Calu3 (cell line): ENCODE data around the gene TSPAN31. TPM values are rescaled to one million over a fixed set of nuclear protein-coding genes. Genes with fewer than 3 reads are reported as not detected.
A peak's percentile ranks its signal among the peaks of the same experiment; 100 is the strongest.

Experiments
- BruUV-seq: library from RNA; stranded (reverse); fragments of 400-500 nt; replicated peaks from 2 replicates; lab custom pipeline; 2021; lab: Mats Ljungman, UMichigan
- CTCF ChIA-PET: fragments of 300-600 bp; sonication (Branson Sonifier 250); formaldehyde crosslinking; loops from one replicate; lab custom pipeline; 2022; ENCODE audit warnings: antibody characterized with exemption; lab: Charles Lee
- DNase-seq: peaks from one replicate; pipeline ENCODE4 v3.0.0; 2022
- H3K27ac Mint-ChIP-seq: one replicate; pipeline ENCODE4 v1.8.0; 2022; ENCODE audit warnings: mixed read lengths; ENCODE audit not compliant: unreplicated experiment
- H3K27me3 Mint-ChIP-seq: one replicate; pipeline ENCODE4 v1.8.0; 2022; ENCODE audit warnings: mixed read lengths; ENCODE audit not compliant: unreplicated experiment
- H3K36me3 Mint-ChIP-seq: one replicate; pipeline ENCODE4 v1.8.0; 2022; ENCODE audit warnings: mild to moderate bottlenecking, moderate library complexity, mixed read lengths; ENCODE audit not compliant: insufficient read depth, unreplicated experiment
- H3K4me1 Mint-ChIP-seq: one replicate; pipeline ENCODE4 v1.8.0; 2022; ENCODE audit warnings: mild to moderate bottlenecking, low read depth, mixed read lengths; ENCODE audit not compliant: unreplicated experiment
- H3K4me3 Mint-ChIP-seq: one replicate; pipeline ENCODE4 v1.8.0; 2022; ENCODE audit warnings: mild to moderate bottlenecking, low read depth, moderate library complexity, mixed read lengths; ENCODE audit not compliant: unreplicated experiment
- H3K9me3 Mint-ChIP-seq: one replicate; pipeline ENCODE4 v1.8.0; 2022; ENCODE audit warnings: low read depth, mixed read lengths; ENCODE audit not compliant: unreplicated experiment
- CTCF ChIP-seq: fragments of 200-600 bp; IDR thresholded peaks from one replicate; pipeline ENCODE4 v1.8.0; 2022; ENCODE audit warnings: antibody characterized with exemption; ENCODE audit not compliant: unreplicated experiment
- intact Hi-C: fragments of 100-400 bp; cut with micrococcal nuclease; formaldehyde crosslinking; loops from one replicate; pipeline ENCODE4 v1.10.0; 2022; ENCODE audit not compliant: unreplicated experiment
- total RNA-seq: library from RNA; stranded (reverse); gene quantifications from 2 replicates; pipeline ENCODE4 v1.2.3, GENCODE V29; 2022

TSPAN31 gene
- total RNA-seq, 1 experiment from 2014 or later: 40.2 TPM

DNA sequence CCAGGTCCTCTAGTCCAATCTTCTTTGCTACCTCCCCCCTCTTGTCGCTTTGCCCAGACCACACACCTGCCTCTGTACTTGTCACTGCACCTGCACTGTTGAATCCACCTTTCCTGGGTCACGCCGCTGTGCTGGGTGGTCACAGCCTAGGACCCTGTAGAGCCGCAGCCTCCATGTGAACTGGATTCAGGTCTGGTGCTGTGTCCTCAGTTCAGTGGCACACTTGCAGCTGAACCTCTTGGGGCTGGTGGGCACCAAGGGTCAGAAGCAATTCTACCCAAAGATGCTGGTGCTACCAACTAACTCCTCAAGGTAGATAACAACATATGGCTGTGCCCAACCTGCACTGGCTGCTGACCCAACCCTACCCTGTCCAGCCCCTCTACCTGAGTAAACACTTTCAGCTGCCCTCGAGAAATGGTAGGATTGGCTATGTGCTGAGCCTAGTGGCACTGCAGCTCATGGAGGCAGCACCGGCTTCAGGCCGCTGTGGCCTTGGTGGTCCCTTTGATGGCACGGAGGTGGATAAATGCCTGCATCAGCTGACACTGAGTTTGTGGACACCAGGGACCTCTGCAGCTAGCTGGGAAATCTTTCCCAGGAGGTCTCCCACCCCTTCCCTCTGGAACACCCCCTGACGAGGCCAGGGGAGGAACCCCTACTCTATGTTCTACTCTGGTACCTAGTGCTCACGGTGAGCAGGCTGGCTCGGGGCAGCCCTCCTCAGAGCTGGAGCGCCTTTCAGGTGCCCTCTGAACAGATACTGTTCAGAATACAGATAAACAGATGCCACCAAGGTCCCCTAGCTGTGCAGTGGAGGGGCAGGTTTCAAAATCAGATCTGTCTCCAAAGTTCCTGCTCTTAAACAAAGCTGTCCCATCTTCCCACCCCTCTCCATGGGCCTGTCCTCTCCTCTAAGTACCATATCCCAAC lies 20.6 kb upstream of the TSPAN31 start:
- Mint-ChIP-seq H3K4me3 (no peak overlapping the region), H3K27me3 (peaks cover 46% of the 10 kb centered on the region), H3K4me1 (peaks cover 11% of the 10 kb centered on the region), H3K27ac (no peak overlapping the region), H3K36me3 (peaks cover 43% of the 10 kb centered on the region), H3K9me3 (no peaks in the 10 kb centered on the region)
- no TSS peak for BruUV-seq
- DNase-seq: no peak
- TF ChIP-seq CTCF: no peak
- CTCF ChIA-PET: no interaction called here
- intact Hi-C loops: no loop called here

GRCh38 chr12:57724936-57725740 lies 19.7 kb upstream of the TSPAN31 start:
- no TSS peak for BruUV-seq
- peaks cover 11% of the 10 kb centered on the region for H3K4me1 Mint-ChIP-seq
- intact Hi-C loops: no loop called here
- CTCF ChIA-PET: interaction anchor here (0.6 to 1.5 kb wide), 5 partner anchors 10 to 382 kb away, joined by 3 to 18 read pairs (median 4); partner anchors contain the start of gene TSPAN31
- TF ChIP-seq CTCF: no peak
- H3K36me3 Mint-ChIP-seq: peaks cover 35% of the 10 kb centered on the region
- H3K4me3 Mint-ChIP-seq: no peak overlapping the region
- no peaks in the 10 kb centered on the region for H3K9me3 Mint-ChIP-seq
- H3K27me3 Mint-ChIP-seq: peaks cover 55% of the 10 kb centered on the region
- no peak for DNase-seq
- H3K27ac Mint-ChIP-seq: no peak overlapping the region

GRCh38 chr12:57725851-57726150 lies 19.0 kb upstream of the TSPAN31 start:
- DNase-seq: no peak
- peak overlapping the region; percentile 66 for H3K27ac Mint-ChIP-seq
- H3K27me3 Mint-ChIP-seq: peaks cover 61% of the 10 kb centered on the region
- no TSS peak for BruUV-seq
- no peaks in the 10 kb centered on the region for H3K9me3 Mint-ChIP-seq
- peaks cover 11% of the 10 kb centered on the region for H3K4me1 Mint-ChIP-seq
- H3K4me3 Mint-ChIP-seq: peak overlapping the region; percentile 80
- intact Hi-C loops: no loop called here
- CTCF ChIA-PET: interaction anchor here (0.6 to 1.5 kb wide), 7 partner anchors 10 to 383 kb away, joined by 3 to 18 read pairs (median 3); partner anchors contain the start of gene TSPAN31
- TF ChIP-seq CTCF: no peak
- peaks cover 29% of the 10 kb centered on the region for H3K36me3 Mint-ChIP-seq

DNA sequence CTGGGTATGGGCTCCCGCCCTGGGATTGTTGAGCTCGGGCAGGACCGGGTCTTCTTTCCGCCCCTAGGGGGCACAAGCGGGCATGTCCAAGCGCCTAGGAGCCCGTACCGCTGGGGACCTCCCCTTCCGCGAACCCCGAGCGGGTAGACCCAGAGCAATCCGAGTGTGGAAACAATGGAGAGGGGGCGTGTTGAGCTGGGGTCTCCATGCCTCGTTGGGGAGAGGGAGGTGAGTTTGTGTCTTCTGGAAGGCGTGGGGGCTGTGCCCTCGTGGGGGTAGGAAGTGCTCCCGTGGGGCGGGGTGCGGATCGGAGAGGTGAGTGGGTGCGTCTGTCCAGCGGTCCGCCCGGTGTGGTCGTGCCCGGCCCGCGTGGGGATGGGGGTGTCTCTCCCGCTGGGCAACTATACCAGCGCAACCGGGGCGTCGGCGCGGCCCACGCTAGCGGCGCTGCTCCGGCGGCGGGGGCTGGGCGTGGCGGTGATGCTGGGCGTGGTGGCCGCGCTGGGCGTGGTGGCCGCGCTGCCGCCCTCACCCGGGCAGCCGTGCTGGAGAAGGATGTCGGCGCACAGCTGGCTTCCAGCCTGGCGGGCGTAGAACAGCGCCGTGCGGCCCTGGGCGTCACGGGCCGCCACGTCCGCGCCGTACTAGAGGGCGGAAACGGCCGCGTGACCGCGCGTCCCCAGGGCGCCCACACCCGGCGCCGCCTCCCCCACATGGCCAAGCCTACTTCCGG lies 18.5 kb upstream of the TSPAN31 start:
- Mint-ChIP-seq H3K4me1 (peaks cover 11% of the 10 kb centered on the region), H3K4me3 (peak overlapping the region; percentile 80), H3K9me3 (no peaks in the 10 kb centered on the region), H3K27me3 (peaks cover 67% of the 10 kb centered on the region), H3K27ac (peak overlapping the region; percentile 66), H3K36me3 (peaks cover 26% of the 10 kb centered on the region)
- no TSS peak for BruUV-seq
- CTCF ChIA-PET: interaction anchor here (0.6 to 1.5 kb wide), 7 partner anchors 9 to 383 kb away, joined by 3 to 18 read pairs (median 3); partner anchors contain the start of gene TSPAN31
- intact Hi-C loops: no loop called here
- TF ChIP-seq CTCF: peak; percentile 91
- peak; percentile 95 for DNase-seq
